IMR-90 (cell line): ENCODE results near the gene NMNAT3. TPM values are rescaled to one million over a fixed set of nuclear protein-coding genes. Genes with fewer than 3 reads are reported as not detected.

ENCODE experiments used
- ATAC-seq: fragments of 200-7000 bp; cut with Tn5 transposase; 2 replicates; pipeline ENCODE4 v1.9.1; 2020; ENCODE audit warnings: low read depth, mild to moderate bottlenecking, moderate library complexity
- BruUV-seq: library from RNA; stranded (reverse); fragments of 400-500 nt; replicated peaks from 2 replicates; lab custom pipeline; 2021; lab: Mats Ljungman, UMichigan
- CTCF ChIA-PET: fragments of 300-600 bp; formaldehyde crosslinking; extraction: SDS; loops from one replicate; lab custom pipeline; 2021; ENCODE audit warnings: antibody characterized with exemption; lab: Yijun Ruan, JAX
- POLR2A ChIA-PET: fragments of 300-600 bp; sonication (Branson Sonifier 250); formaldehyde crosslinking; loops from one replicate; lab custom pipeline; 2022; ENCODE audit warnings: antibody characterized with exemption; ENCODE audit not compliant: unreplicated experiment; lab: Charles Lee
- DNase-seq: peaks from one replicate; pipeline ENCODE4 v3.0.0; 2013
- H2AFZ ChIP-seq: replicated peaks from 2 replicates; pipeline ENCODE3; 2013; ENCODE audit warnings: low read length, mild to moderate bottlenecking; ENCODE audit not compliant: poor library complexity
- H2AK5ac ChIP-seq: 2 replicates; pipeline ENCODE4 v1.6.1; 2013; ENCODE audit warnings: low read depth, low read length, inconsistent platforms
- H2AK9ac ChIP-seq: replicated peaks from 2 replicates; pipeline ENCODE3; 2013; ENCODE audit warnings: mild to moderate bottlenecking, low read depth, low read length, moderate library complexity; ENCODE audit not compliant: poor library complexity
- H2BK120ac ChIP-seq: 2 replicates; pipeline ENCODE4 v1.6.1; 2013; ENCODE audit warnings: low read depth, low read length, inconsistent platforms
- H2BK15ac ChIP-seq: 3 replicates; pipeline ENCODE4 v1.6.1; 2013; ENCODE audit warnings: low read depth, low read length, inconsistent platforms
- H2BK20ac ChIP-seq: 2 replicates; pipeline ENCODE4 v1.6.1; 2013; ENCODE audit warnings: low read depth, mild to moderate bottlenecking, inconsistent platforms, low read length, moderate library complexity
- H2BK5ac ChIP-seq: 2 replicates; pipeline ENCODE4 v1.6.1; 2013; ENCODE audit warnings: mild to moderate bottlenecking, low read depth, low read length, inconsistent platforms; ENCODE audit not compliant: poor library complexity, severe bottlenecking
- H3K14ac ChIP-seq: replicated peaks from 2 replicates; pipeline ENCODE4 v1.6.1; 2013; ENCODE audit warnings: low read depth, low read length, inconsistent platforms
- H3K18ac ChIP-seq: 2 replicates; pipeline ENCODE4 v1.6.1; 2013; ENCODE audit warnings: low read depth, low read length, control low read depth
- H3K23ac ChIP-seq: 2 replicates; pipeline ENCODE4 v1.6.1; 2013; ENCODE audit warnings: low read depth, low read length, inconsistent platforms
- H3K27ac ChIP-seq: 2 replicates; pipeline ENCODE4 v1.5.1; 2013; ENCODE audit warnings: mild to moderate bottlenecking, control low read depth, low read length; ENCODE audit not compliant: insufficient read depth
- H3K27me3 ChIP-seq: 2 replicates; pipeline ENCODE4 v1.6.1; 2013; ENCODE audit warnings: low read length; ENCODE audit not compliant: control insufficient read depth, insufficient read depth
- H3K36me3 ChIP-seq: 2 replicates; pipeline ENCODE4 v1.6.1; 2013; ENCODE audit warnings: low read length, mixed read lengths; ENCODE audit not compliant: control insufficient read depth, insufficient read depth
- H3K4ac ChIP-seq: 2 replicates; pipeline ENCODE4 v1.6.1; 2013; ENCODE audit warnings: low read depth, low read length, inconsistent platforms
- H3K4me1 ChIP-seq: 2 replicates; pipeline ENCODE4 v1.6.1; 2013; ENCODE audit warnings: low read length, mixed read lengths; ENCODE audit not compliant: control insufficient read depth, insufficient read depth
- H3K4me2 ChIP-seq: 2 replicates; pipeline ENCODE4 v1.6.1; 2013; ENCODE audit warnings: low read depth, mild to moderate bottlenecking, control low read depth, low read length, moderate library complexity
- H3K4me3 ChIP-seq: 2 replicates; pipeline ENCODE4 v1.5.1; 2013; ENCODE audit warnings: low read depth, mild to moderate bottlenecking, control low read depth, low read length, moderate library complexity; ENCODE audit not compliant: insufficient read depth
- H3K56ac ChIP-seq: 2 replicates; pipeline ENCODE4 v1.6.1; 2013; ENCODE audit warnings: low read length, inconsistent platforms; ENCODE audit not compliant: insufficient read depth; ENCODE audit errors: extremely low read depth
- H3K79me1 ChIP-seq, 2 experiments: 2 replicates each; pipeline ENCODE4 v1.6.1; 2013; ENCODE audit warnings: low read length in 2 of 2, inconsistent platforms in 1 of 2, low read depth in 1 of 2
- H3K9ac ChIP-seq: 2 replicates; pipeline ENCODE4 v1.6.1; 2013; ENCODE audit warnings: low read depth, low read length, control low read depth
- H3K9me1 ChIP-seq: 2 replicates; pipeline ENCODE4 v1.6.1; 2013; ENCODE audit warnings: low read length, inconsistent platforms; ENCODE audit not compliant: insufficient read depth
- H3K9me3 ChIP-seq: 2 replicates; pipeline ENCODE4 v1.6.1; 2013; ENCODE audit warnings: low read length; ENCODE audit not compliant: control insufficient read depth, insufficient read depth
- H4K20me1 ChIP-seq: 2 replicates; pipeline ENCODE4 v1.6.1; 2013; ENCODE audit warnings: low read length, inconsistent platforms; ENCODE audit not compliant: insufficient read depth
- H4K5ac ChIP-seq: 2 replicates; pipeline ENCODE4 v1.6.1; 2013; ENCODE audit warnings: mild to moderate bottlenecking, low read depth, low read length, control low read depth
- H4K8ac ChIP-seq, 2 experiments: 2 replicates each; pipeline ENCODE4 v1.6.1; 2013; ENCODE audit warnings: low read depth in 2 of 2, low read length in 2 of 2, control low read depth in 1 of 2, inconsistent platforms in 1 of 2
- H4K91ac ChIP-seq: 2 replicates; pipeline ENCODE4 v1.6.1; 2013; ENCODE audit warnings: low read depth, low read length, inconsistent platforms; ENCODE audit not compliant: insufficient read depth
- CHD1 ChIP-seq: IDR thresholded peaks from 2 replicates; pipeline ENCODE4 v1.6.1; 2012; ENCODE audit warnings: low read depth, low read length, improper control_type of control experiment
- FOS ChIP-seq: fragments of 150-350 bp; IDR thresholded peaks from 2 replicates; pipeline ENCODE4 v1.6.1; 2016; ENCODE audit warnings: low read depth, low read length
- MAZ ChIP-seq: IDR thresholded peaks from 2 replicates; pipeline ENCODE4 v1.6.1; 2012; ENCODE audit warnings: low read depth, mild to moderate bottlenecking, low read length, improper control_type of control experiment, moderate library complexity, borderline replicate concordance
- MXI1 ChIP-seq: IDR thresholded peaks from 2 replicates; pipeline ENCODE4 v1.6.1; 2012; ENCODE audit warnings: low read depth, mild to moderate bottlenecking, low read length, moderate library complexity, borderline replicate concordance
- NFE2L2 ChIP-seq: fragments of 150-350 bp; IDR thresholded peaks from 2 replicates; pipeline ENCODE4 v1.6.1; 2016; ENCODE audit warnings: low read depth, mild to moderate bottlenecking, low read length
- RFX5 ChIP-seq: IDR thresholded peaks from 2 replicates; pipeline ENCODE4 v1.8.0; 2012; ENCODE audit warnings: low read depth, mild to moderate bottlenecking, low read length, moderate library complexity
- SMC3 ChIP-seq: fragments of 150-350 bp; IDR thresholded peaks from 2 replicates; pipeline ENCODE4 v1.6.1; 2016; ENCODE audit warnings: low read depth, mild to moderate bottlenecking, antibody characterized with exemption, low read length, moderate library complexity
- USF2 ChIP-seq: fragments of 150-350 bp; IDR thresholded peaks from 2 replicates; pipeline ENCODE4 v1.6.1; 2017; ENCODE audit warnings: mild to moderate bottlenecking, antibody characterized with exemption, low read length, low read depth
- WGBS, 2 experiments: methylation state at CpG; one replicate each; pipeline versions ENCODE4 v1.1.5 to v1.1.7; 2013; ENCODE audit warnings: missing lambda C conversion rate in 2 of 2; ENCODE audit not compliant: insufficient read length in 1 of 2; ENCODE audit errors: extremely low coverage in 2 of 2; 5-methylcytosine and 5-hydroxymethylcytosine counted together
- dilution Hi-C: fragments of 300-500 bp; cut with HindIII; formaldehyde crosslinking; loops from one replicate; pipeline ENCODE4 v1.14.3; 2018; ENCODE audit warnings: low sequenced_read_pairs; ENCODE audit not compliant: unreplicated experiment
- in situ Hi-C: fragments of 300-500 bp; cut with MboI; formaldehyde crosslinking; loops from 3 replicates; pipeline ENCODE4 v1.14.3; 2019; ENCODE audit warnings: low sequenced_read_pairs, inconsistent platforms, mixed read lengths
- intact Hi-C: fragments of 100-400 bp; cut with micrococcal nuclease; formaldehyde crosslinking; loops from 2 replicates; pipeline ENCODE4 v1.10.0; 2022
- polyA plus RNA-seq, 3 experiments: library from polyadenylated mRNA; depleted of rRNA; stranded (reverse); fragments of >200 nt; gene quantifications; 2 replicates each; pipeline ENCODE4 v1.2.3, GENCODE V29; 2012; ENCODE audit warnings: low replicate concordance in 1 of 3
- total RNA-seq: library from RNA; depleted of rRNA; stranded (reverse); fragments of >200 nt; gene quantifications from 2 replicates; pipeline ENCODE4 v1.2.3, GENCODE V29; 2012

NMNAT3 gene
- total and polyA plus RNA-seq, 2 of the 4 experiments (the other 2 are of a cell fraction): 0.12 to 0.36 TPM

- Histone ChIP-seq H4K8ac (peak overlapping the region in 1 of 2 experiments; percentile 71; a peak in 3 of 4 replicates), H2AK5ac (no peak overlapping the region), H3K4me3 (no peak overlapping the region), H2BK20ac (peak overlapping the region; percentile 51; the same call in 1 of the 2 replicates), H2BK120ac (peak overlapping the region; percentile 54), H4K5ac (peak overlapping the region; percentile 7; the same call in 1 of the 2 replicates), H3K4me1 (peaks cover 19% of the 10 kb centered on the region; the same call in 1 of the 2 replicates), H2BK15ac (no peak overlapping the region; the same call in 2 of the 3 replicates), H3K79me1 (no peaks in the 10 kb centered on the region), H2BK5ac (peak overlapping the region; percentile 32), H2AFZ (peak overlapping the region; percentile 71), H3K14ac (0 out of 2 replicates have a peak overlapping the region, but pooled peaks have one; percentile 1), H3K27ac (peak overlapping the region; percentile 69; the same call in 1 of the 2 replicates), H3K9me3 (0 out of 2 replicates have a peak, but pooled peaks cover 2% of the 10 kb centered on the region), H4K91ac (peak overlapping the region; percentile 33), H3K4me2 (peak overlapping the region; percentile 15; the same call in 1 of the 2 replicates), H3K27me3 (no peaks in the 10 kb centered on the region), H3K18ac (peak overlapping the region; percentile 48), H3K4ac (peak overlapping the region; percentile 77), H3K23ac (0 out of 2 replicates have a peak overlapping the region, but pooled peaks have one; percentile 15), H3K56ac (no peak overlapping the region), H2AK9ac (peak overlapping the region; percentile 4), H4K20me1 (no peaks in the 10 kb centered on the region), H3K36me3 (peaks cover 2% of the 10 kb centered on the region; the same call in 1 of the 2 replicates), H3K9ac (peak overlapping the region; percentile 24; the same call in 1 of the 2 replicates), H3K9me1 (peaks cover 9% of the 10 kb centered on the region)
- peak; percentile 28 for ATAC-seq
- intact Hi-C loops: no loop called here
- POLR2A ChIA-PET: no interaction called here
- no TSS peak for BruUV-seq
- CTCF ChIA-PET: no interaction called here
- TF ChIP-seq USF2 (no peak), FOS (no peak), SMC3 (no peak), MXI1 (no peak), NFE2L2 (no peak), CHD1 (no peak), MAZ (no peak), RFX5 (no peak)
- dilution Hi-C loops: no loop called here
- 0% methylated on average over 1 of the region's 15 CpGs; no CpG with 5 or more reads in 1 of the 2 experiments for WGBS, 2 experiments
- peak; percentile 65 for DNase-seq
- in situ Hi-C loops: no loop called here
Observed at GRCh38 chr3:139533781-139534454, 143.9 kb downstream of the NMNAT3 start.
